Activated naive CD8-positive, alpha-beta T cell treated with anti-CD3 and anti-CD28 coated beads, Interleukin-2, amount 50 U/mL, for 24 hours (primary cell): ENCODE results near the gene ARL6IP4.

ENCODE experiments used
- ATAC-seq: fragments of 150-1000 bp; cut with Tn5 transposase; one replicate; pipeline ENCODE4 v1.10.0; 2021
- DNase-seq: peaks from one replicate; pipeline ENCODE4 v3.0.0; 2021
- H3K27ac Mint-ChIP-seq: one replicate; pipeline ENCODE4 v1.8.0; 2021; ENCODE audit warnings: mild to moderate bottlenecking, mixed read lengths
- H3K27me3 Mint-ChIP-seq: one replicate; pipeline ENCODE4 v1.8.0; 2021; ENCODE audit warnings: mixed read lengths
- H3K36me3 Mint-ChIP-seq: one replicate; pipeline ENCODE4 v1.8.0; 2021; ENCODE audit warnings: low read depth, mixed read lengths
- H3K4me1 Mint-ChIP-seq: one replicate; pipeline ENCODE4 v1.8.0; 2021; ENCODE audit warnings: mixed read lengths
- H3K4me3 Mint-ChIP-seq: one replicate; pipeline ENCODE4 v1.8.0; 2021; ENCODE audit warnings: mild to moderate bottlenecking, moderate library complexity, mixed read lengths
- H3K9me3 Mint-ChIP-seq: one replicate; pipeline ENCODE4 v1.8.0; 2021; ENCODE audit warnings: mixed read lengths

The ARL6IP4 gene

DNA sequence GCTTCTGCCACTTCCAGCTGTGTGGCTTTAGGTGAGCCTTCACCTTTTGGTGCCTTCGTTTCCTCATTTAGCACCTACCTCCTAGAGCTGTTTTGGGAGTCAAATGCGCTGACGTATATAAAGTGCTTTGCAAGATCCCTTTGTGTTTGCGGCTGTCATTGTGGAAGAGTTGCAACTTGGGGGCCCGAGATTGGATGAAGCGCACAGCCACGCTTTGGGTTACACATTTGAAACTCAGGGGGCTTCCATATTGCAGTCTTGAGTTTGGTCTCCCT lies 636 bp upstream of the ARL6IP4 start:
- peak overlapping the region; percentile 88 for H3K4me3 Mint-ChIP-seq
- ATAC-seq (no peak), DNase-seq (no peak)
- no peaks in the 10 kb centered on the region for H3K9me3 Mint-ChIP-seq
- H3K4me1 Mint-ChIP-seq = peaks cover 61% of the 10 kb centered on the region
- H3K27me3 Mint-ChIP-seq = no peaks in the 10 kb centered on the region
- H3K36me3 Mint-ChIP-seq = peaks cover 2% of the 10 kb centered on the region
- peak overlapping the region; percentile 92 for H3K27ac Mint-ChIP-seq

DNA sequence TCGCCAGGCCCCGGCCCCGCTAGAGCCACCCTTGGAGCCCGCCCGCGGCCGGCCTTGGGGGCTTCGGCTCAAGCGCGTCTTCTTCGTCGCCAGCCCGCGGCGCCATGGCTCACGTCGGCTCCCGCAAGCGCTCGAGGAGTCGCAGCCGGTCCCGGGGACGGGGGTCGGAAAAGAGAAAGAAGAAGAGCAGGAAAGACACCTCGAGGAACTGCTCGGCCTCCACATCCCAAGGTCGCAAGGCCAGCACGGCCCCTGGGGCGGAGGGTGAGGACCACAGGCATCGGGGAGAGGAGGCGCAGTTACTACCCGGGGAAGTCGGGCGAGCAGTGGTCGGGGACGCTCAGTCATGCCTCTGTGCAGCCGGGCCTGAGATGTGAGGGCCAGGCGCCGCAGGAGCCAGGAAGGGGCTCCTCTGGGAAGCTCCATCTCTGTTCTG lies 573 bp downstream of the ARL6IP4 start:
- Mint-ChIP-seq H3K36me3 (peaks cover 2% of the 10 kb centered on the region), H3K4me1 (peaks cover 57% of the 10 kb centered on the region), H3K4me3 (peak overlapping the region; percentile 88), H3K9me3 (no peaks in the 10 kb centered on the region), H3K27ac (peak overlapping the region; percentile 78), H3K27me3 (no peaks in the 10 kb centered on the region)
- DNase-seq (peak; percentile 33), ATAC-seq (no peak)

DNA sequence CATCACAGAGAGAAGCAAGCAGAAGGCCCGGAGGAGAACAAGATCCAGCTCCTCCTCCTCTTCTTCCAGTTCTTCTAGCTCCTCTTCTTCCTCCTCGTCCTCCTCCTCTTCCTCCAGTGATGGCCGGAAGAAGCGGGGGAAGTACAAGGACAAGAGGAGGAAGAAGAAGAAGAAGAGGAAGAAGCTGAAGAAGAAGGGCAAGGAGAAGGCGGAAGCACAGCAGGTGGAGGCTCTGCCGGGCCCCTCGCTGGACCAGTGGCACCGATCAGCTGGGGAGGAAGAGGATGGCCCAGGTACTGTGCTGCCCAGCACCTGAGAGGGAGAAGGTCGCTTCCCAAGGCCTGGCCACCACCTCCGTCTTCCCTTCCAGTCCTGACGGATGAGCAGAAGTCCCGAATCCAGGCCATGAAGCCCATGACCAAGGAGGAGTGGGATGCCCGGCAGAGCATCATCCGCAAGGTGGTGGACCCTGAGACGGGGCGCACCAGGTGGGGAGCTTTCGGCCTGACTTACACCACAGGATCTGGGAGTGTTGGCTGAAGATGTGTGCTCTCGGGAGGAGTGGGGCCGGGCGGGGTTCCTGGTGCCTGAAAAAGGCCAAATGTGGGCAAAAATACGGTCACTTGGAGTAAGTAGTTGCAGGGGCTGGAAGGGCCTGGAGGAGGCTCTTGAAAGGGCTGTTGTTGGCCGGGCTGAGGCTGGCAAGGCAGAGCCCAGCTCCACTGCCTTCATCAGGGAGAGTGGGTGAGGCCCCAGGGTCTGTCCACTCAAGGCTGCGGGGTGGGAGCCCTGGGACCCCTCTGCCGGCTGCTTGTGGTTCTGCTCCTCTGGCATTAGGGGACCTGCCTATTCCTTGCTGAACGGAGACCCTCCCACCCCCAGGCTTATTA lies 1.4 kb downstream of the ARL6IP4 start:
- ATAC-seq (no peak), DNase-seq (no peak)
- Mint-ChIP-seq H3K27ac (peak overlapping the region; percentile 78), H3K4me3 (peak overlapping the region; percentile 88), H3K27me3 (no peaks in the 10 kb centered on the region), H3K4me1 (peaks cover 51% of the 10 kb centered on the region), H3K9me3 (no peaks in the 10 kb centered on the region), H3K36me3 (peaks cover 2% of the 10 kb centered on the region)

DNA sequence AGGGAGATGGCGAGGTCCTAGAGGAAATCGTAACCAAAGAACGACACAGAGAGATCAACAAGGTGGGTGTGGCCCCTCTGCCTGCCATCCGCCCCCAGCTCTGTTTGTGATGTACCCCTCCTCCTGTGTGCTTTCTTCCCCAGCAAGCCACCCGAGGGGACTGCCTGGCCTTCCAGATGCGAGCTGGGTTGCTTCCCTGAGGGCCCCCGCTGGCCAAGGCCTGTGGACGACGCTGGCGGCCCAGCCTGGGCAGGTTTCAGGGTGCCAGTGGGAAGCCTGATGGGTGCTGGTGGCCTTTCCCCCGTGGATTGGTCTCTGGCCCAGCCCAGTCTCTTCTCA lies 2.0 kb downstream of the ARL6IP4 start:
- peaks cover 48% of the 10 kb centered on the region for H3K4me1 Mint-ChIP-seq
- H3K36me3 Mint-ChIP-seq = peaks cover 2% of the 10 kb centered on the region
- DNase-seq (no peak), ATAC-seq (no peak)
- H3K27ac Mint-ChIP-seq = peak overlapping the region; percentile 78
- H3K27me3 Mint-ChIP-seq = no peaks in the 10 kb centered on the region
- H3K9me3 Mint-ChIP-seq = no peaks in the 10 kb centered on the region
- peak overlapping the region; percentile 88 for H3K4me3 Mint-ChIP-seq

DNA sequence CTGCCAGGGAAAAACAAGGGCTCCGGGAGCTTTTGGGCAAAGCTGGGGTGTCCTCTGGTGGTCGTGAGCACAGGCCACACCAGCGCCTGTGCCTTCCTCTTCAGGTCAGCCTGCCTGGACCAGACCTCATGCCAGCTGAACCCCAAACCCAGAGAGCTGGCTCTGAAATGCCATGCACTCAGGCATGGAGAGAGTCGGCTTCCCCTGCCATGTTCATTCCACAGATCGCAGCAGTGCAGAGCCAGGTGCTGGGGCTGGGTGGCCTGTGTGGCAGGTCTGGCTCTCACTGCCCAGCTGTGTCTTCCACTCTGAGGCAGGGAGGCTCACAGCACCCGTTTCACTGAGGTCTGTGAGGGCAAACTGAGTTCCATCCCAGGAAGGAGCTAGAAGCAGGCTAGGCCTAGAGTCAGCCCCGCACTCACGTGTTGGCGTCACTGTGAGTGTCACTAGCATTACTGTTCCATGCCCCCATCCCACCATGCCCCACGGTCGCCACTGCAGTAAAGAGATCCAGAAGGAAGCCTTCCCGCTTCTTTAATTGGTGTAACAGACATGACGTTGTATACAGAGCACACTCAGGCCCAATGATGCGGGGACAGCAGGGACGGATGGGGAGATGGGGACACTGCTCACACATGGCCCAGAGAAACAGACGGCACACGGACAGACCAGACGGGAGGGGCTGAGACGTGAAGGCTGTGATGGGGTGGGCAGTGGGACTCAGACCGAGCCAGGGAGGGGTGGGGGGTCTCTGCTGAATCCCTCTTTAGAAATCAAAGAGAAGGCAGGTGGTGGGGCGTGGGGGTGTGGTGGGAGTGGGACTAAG lies 2.7 kb downstream of the ARL6IP4 start:
- DNase-seq (no peak), ATAC-seq (no peak)
- Mint-ChIP-seq H3K4me1 (peaks cover 45% of the 10 kb centered on the region), H3K27ac (peak overlapping the region; percentile 72), H3K36me3 (peaks cover 2% of the 10 kb centered on the region), H3K9me3 (no peaks in the 10 kb centered on the region), H3K4me3 (peak overlapping the region; percentile 88), H3K27me3 (no peaks in the 10 kb centered on the region)

DNA sequence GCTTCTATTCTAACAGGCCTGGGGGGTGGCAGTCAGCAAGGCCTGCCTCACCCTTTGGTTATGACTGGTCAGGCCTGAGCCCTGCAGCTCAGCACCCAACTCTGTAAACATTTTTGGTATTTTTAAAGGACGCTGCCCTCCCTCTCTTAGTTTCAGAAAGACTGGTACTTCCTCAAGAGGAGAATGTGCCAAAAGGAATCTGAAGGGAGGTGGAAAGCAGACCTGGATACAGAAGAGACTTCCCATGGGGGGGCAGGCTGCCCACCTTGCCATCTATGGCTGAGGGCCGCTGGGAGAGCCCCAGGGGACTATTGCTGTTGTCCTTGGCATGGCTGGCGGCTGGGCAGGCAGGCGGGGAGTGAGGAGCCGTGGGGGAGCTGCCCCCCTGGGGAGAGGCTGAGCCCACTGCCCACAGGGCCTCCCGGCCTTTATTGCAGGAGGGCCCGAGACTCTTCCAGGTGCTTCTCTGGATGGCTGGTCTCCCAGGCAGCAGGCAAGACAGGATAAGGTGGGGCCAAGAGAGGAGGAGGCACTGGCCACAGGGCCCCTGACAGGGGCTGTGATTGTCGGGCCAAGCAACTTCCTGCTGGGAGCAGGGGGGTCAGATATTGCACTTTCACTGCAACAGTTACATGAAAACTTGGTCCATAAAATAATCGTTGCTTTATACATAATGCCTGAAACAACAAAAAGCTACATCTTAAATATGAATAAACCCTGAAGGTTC lies 3.5 kb downstream of the ARL6IP4 start:
- DNase-seq = no peak
- Mint-ChIP-seq H3K36me3 (peaks cover 2% of the 10 kb centered on the region), H3K4me1 (peaks cover 42% of the 10 kb centered on the region), H3K27ac (peak overlapping the region; percentile 72), H3K9me3 (no peaks in the 10 kb centered on the region), H3K27me3 (no peaks in the 10 kb centered on the region), H3K4me3 (no peak overlapping the region)
- ATAC-seq = no peak

DNA sequence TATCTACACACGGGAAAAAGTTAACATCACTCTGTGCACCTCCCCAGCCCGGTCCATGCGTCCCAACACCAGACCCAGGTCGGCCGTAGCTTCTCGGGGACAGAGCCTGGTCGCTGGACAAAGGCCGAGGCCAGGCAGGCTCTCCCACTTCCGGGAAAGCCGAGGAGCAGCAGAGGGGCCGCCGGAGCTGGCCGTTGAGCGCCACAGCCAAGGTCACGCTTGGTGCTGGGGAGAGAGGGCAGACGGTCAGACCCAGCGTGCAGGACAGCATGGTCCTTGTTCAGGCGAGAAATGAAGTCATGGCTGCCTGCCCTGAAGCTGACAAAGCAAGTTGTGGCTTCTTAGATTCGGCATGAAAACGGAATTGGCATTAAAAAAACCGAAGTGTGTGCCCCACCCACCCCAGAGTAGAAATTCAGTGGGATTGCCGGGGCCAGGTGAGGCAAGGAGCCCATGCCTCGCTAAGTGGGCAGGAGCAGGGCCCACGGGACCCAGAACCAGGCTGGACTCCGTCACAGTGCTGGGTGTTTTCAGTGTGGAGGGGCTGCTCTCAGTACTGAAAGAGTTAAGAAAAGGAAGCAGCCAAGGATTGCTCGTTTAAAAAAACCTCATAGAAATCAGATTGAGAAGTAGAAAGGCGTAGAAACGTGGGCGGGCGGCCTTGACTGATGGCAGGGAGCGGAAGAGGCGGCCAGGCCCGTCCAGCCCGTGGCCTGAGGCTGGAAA lies 4.3 kb downstream of the ARL6IP4 start:
- Mint-ChIP-seq H3K27me3 (no peaks in the 10 kb centered on the region), H3K9me3 (no peaks in the 10 kb centered on the region), H3K27ac (peak overlapping the region; percentile 33), H3K4me1 (peaks cover 36% of the 10 kb centered on the region), H3K4me3 (no peak overlapping the region), H3K36me3 (peaks cover 2% of the 10 kb centered on the region)
- ATAC-seq (no peak), DNase-seq (no peak)

DNA sequence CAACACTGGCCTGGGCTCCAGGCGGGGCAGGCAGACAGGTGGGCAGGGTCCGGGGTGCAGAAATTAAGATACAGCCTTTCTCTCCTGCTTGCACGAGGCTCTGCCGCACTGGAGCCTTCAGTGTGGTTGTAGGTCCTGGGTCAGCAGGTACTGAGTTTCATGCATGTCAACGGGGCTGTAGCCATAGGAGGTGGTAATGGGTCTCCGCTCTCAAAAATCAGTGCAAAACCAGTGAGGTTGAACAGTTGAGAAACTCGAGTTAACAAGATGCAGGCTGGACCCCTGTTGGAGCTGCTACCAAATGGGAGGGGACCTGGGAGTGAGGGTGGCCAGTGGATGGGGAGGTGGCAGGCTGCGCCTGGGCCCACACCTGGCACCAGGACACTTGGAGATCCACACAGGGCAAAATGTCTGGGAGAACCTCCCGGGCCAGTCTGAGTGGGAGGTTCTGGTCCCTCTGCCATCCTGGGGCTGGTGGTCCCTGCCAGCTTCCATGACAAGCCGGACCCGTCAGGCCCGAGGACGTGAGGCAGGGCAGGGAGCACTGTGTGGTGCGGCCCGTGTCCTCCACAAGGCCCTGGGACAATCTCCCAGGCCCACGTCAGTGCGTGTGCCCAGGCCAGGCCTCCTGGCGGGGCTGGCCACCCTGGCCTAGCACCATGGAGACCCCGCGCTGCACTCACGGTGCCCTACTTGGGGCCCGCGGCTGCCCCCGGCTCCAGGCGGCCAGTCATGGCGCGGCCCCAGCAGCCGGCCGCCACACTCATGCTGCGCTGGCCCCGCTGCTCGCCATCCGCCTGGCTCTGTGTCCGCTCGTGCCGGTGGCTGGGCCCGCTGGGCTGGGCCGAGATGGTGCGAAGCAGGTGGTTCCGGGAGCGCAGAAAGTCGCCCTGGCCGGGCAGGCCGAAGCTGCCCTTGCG lies 5.1 kb downstream of the ARL6IP4 start:
- Mint-ChIP-seq H3K4me1 (peaks cover 32% of the 10 kb centered on the region), H3K27me3 (no peaks in the 10 kb centered on the region), H3K36me3 (peaks cover 2% of the 10 kb centered on the region), H3K9me3 (no peaks in the 10 kb centered on the region), H3K4me3 (no peak overlapping the region), H3K27ac (peak overlapping the region; percentile 26)
- no peak for ATAC-seq
- no peak for DNase-seq

DNA sequence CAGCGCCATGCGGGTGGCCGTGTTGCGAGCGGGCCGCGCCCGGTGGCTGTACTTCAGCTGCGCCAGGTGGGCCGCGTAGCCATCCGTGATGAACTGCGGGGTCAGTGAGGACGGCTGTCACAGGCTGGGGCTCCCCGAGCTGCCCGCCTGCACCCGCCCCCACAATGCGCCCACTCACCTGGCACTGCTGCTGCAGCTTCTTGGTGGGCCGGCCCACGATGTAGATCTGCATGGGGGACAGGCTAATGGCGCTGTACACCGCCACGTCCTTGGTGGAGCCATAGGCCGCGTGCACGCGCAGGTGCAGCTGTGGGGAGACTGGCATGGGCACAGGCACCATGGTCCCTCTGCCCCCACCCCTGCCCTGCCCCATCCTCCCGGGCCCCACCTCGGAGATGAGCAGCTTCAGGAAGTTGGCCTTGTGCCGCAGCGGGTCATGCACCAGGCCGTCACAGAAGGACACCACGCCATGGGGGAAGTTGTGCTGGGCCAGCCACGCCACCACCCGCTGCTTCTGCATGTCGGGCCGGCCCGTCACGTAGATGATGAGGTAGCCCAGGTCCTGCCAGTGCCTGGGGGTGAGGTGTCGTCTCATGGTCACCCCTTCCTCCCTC lies 5.9 kb downstream of the ARL6IP4 start:
- no peak overlapping the region for H3K27ac Mint-ChIP-seq
- no peaks in the 10 kb centered on the region for H3K27me3 Mint-ChIP-seq
- no peak overlapping the region for H3K4me3 Mint-ChIP-seq
- ATAC-seq = no peak
- H3K4me1 Mint-ChIP-seq = peaks cover 32% of the 10 kb centered on the region
- no peaks in the 10 kb centered on the region for H3K36me3 Mint-ChIP-seq
- no peak for DNase-seq
- no peaks in the 10 kb centered on the region for H3K9me3 Mint-ChIP-seq

DNA sequence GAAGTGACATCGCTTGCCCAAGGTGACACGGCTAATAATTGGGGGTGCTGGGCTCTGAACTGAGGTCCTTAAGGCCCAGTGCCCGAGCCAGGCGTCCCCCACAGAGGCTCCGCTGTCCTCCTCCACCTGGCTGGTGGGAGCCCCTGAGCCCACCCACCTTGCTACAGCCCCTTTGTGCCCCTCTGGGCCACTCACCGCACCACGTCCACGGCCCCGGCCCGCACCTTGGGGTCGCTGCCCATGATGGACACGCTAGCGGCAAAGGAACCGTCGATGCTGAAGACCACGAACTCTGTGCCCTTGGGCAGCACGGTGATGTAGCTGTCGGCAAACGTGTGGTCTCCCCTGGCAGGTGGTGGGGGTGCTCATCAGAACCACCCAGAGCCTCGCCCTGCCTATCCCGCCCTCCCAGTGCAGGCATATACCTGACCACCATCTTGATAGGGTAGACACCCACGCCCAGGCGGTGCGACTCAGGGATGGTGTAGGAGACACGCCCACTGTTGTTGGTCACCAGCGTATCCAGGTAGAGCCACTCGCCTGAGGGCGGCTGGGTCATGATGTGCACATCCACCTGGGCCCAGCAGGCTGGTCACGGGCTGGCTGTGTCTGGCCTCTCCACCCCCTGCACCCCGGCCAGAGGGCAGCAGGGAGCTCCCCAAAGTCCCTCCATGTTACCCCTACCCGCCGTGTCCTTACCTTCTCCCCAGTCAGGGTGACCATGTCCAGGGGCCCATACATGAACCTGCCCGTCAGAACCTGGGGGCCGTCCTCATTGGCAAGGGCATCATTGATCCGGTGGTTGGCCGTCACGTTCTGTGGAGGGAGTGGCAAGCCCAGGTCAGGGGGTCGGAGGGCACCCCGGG lies 6.8 kb downstream of the ARL6IP4 start:
- Mint-ChIP-seq H3K9me3 (no peaks in the 10 kb centered on the region), H3K4me1 (peaks cover 23% of the 10 kb centered on the region), H3K4me3 (no peak overlapping the region), H3K27ac (no peak overlapping the region), H3K27me3 (no peaks in the 10 kb centered on the region), H3K36me3 (no peaks in the 10 kb centered on the region)
- ATAC-seq (no peak), DNase-seq (no peak)

DNA sequence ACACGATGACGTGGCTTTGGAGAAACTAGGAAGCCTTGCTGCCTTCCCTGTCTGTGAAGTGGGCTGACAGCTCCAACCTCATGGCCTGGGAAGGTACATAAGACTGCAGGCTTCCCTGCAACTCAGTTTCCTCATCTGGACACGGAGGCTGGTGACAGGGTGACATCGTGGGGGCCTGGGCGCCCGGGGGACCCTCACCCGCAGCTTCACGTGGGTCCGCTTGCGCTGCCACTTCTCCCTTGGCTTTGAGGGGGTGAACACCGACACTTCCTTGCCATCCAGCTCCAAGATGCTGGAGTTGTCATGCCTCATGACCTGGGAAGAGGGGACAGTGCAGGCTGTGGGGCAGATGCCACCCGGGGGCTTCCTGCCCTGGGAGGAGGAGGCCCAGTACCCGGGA lies 7.6 kb downstream of the ARL6IP4 start:
- H3K36me3 Mint-ChIP-seq = no peaks in the 10 kb centered on the region
- DNase-seq (no peak), ATAC-seq (no peak)
- H3K27me3 Mint-ChIP-seq = no peaks in the 10 kb centered on the region
- no peak overlapping the region for H3K27ac Mint-ChIP-seq
- no peaks in the 10 kb centered on the region for H3K9me3 Mint-ChIP-seq
- H3K4me1 Mint-ChIP-seq = peaks cover 17% of the 10 kb centered on the region
- H3K4me3 Mint-ChIP-seq = no peak overlapping the region

DNA sequence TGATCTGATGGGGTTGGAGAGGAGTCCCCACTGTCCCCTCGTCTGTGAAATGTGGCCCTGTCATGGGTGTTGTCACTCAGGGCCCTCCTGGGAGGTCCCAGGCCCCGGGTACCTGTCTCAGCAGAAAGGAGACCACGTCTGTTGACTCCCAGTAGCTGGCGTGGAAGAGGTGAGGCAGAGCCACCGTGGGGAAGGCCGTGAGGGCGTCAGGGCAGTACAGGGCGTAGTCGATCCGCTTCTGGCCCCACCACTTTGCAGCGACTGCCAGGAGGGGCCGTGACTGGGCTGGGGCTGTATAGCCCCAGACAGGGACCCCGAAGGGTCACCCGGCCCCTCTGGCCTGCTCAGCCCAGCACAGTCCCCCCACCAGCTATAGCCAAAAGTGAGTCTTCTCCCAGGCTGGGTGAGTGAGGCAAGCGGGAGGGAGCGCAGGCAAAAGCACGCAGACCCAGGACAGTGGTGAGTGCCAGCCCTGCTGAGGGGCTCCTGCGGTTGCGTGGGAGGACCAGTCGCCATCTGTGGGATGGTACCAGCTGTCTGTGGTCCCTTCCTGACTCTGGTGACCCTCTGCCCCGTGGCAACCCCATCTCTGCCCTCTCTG lies 8.2 kb downstream of the ARL6IP4 start:
- peaks cover 15% of the 10 kb centered on the region for H3K4me1 Mint-ChIP-seq
- H3K27me3 Mint-ChIP-seq = no peaks in the 10 kb centered on the region
- DNase-seq (no peak), ATAC-seq (no peak)
- H3K36me3 Mint-ChIP-seq = no peaks in the 10 kb centered on the region
- no peak overlapping the region for H3K27ac Mint-ChIP-seq
- no peaks in the 10 kb centered on the region for H3K9me3 Mint-ChIP-seq
- no peak overlapping the region for H3K4me3 Mint-ChIP-seq
